DMS53 (cell line): Measurements from ENCODE around the gene SFN.

Experiments used
- DNase-seq: peaks from one replicate; lab custom pipeline; 2025; lab: John Stamatoyannopoulos, UW

The SFN gene

DNA sequence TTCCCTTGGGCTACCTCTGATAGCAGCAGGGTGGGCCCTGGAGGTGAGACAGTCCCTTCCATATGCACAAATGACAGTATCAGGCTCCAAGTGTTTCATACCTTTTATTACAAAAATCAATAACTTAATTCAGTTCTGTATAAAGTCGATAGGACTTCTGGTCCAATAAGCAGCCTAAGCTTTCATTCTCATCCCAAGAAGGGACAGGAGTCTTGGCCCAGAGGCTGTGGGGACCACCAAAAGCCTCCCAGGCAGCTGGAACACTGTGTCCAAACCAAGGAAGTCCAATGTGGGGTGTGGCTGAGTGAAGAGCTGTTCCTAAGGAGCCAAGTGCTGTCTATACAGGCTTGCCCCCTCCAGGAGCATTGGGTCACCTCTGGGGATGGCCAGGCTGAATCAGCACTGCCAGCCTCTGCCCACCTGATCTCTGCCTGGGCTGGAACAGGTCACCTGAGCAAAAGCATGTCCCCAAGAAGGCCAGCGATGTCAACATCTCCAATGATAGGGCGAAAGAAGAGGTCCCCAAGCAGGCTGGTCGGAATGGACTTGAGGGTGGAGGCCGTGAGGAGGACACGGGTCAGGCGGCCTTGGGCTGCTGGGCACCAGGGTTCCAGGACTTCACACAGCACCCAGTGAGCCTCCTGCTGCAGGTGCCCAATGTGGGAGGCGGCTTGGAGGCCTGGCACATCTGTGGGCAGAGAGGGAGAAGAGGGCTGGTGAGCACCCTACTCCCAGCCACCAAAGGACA, 48.6 kb downstream of the SFN start:
- DNase-seq: no peak

- DNase-seq: no peak
Measured at GRCh38 chr1:26912147-26912490, 49.2 kb downstream of the SFN start.

- no peak for DNase-seq
Measured at GRCh38 chr1:26913389-26913753, 50.4 kb downstream of the SFN start.
